OCI-LY1 (cell line): Measurements from ENCODE around the gene ACE.

Experiments
- H2AFZ ChIP-seq: fragments of 200-600 bp; sonication (generic), shearing (Covaris generic); 2 replicates; pipeline ENCODE4 v1.6.0; 2014; ENCODE audit warnings: antibody characterized with exemption, mild to moderate bottlenecking, low read length
- H3F3A ChIP-seq: fragments of 200-600 bp; sonication (generic), shearing (Covaris generic); 2 replicates; pipeline ENCODE4 v1.6.0; 2014; ENCODE audit warnings: mild to moderate bottlenecking, antibody characterized with exemption, low read length, moderate library complexity; ENCODE audit not compliant: insufficient read depth
- H3K27ac ChIP-seq: fragments of 200-600 bp; sonication (generic); 2 replicates; pipeline ENCODE4 v1.5.1; 2014; ENCODE audit warnings: low read length, mixed run types, mild to moderate bottlenecking, low read depth; ENCODE audit not compliant: poor library complexity, severe bottlenecking
- H3K27me3 ChIP-seq: fragments of 200-600 bp; sonication (generic); 2 replicates; pipeline ENCODE4 v1.6.0; 2014; ENCODE audit warnings: antibody characterized with exemption, mild to moderate bottlenecking, low read length, moderate library complexity; ENCODE audit not compliant: insufficient read depth
- H3K36me3 ChIP-seq: fragments of 200-600 bp; sonication (generic); 2 replicates; pipeline ENCODE4 v1.6.1; 2014; ENCODE audit warnings: mild to moderate bottlenecking, antibody characterized with exemption, low read length, moderate library complexity, mixed read lengths; ENCODE audit not compliant: insufficient read depth
- H3K4me1 ChIP-seq: fragments of 200-600 bp; sonication (generic); 2 replicates; pipeline ENCODE4 v1.5.1; 2014; ENCODE audit warnings: mild to moderate bottlenecking, low read length, moderate library complexity; ENCODE audit not compliant: insufficient read depth, severe bottlenecking
- H3K4me2 ChIP-seq: fragments of 200-600 bp; sonication (generic), shearing (Covaris generic); 2 replicates; pipeline ENCODE4 v1.6.1; 2014; ENCODE audit warnings: low read length
- H3K4me3 ChIP-seq: fragments of 200-600 bp; sonication (generic); 2 replicates; pipeline ENCODE4 v1.5.1; 2014; ENCODE audit warnings: low read length, low read depth, mild to moderate bottlenecking, mixed read lengths; ENCODE audit not compliant: poor library complexity, severe bottlenecking
- H3K79me2 ChIP-seq: fragments of 200-600 bp; shearing (Covaris generic); 2 replicates; pipeline ENCODE4 v1.6.1; 2016; ENCODE audit warnings: mixed run types, low read length, mixed read lengths; ENCODE audit not compliant: insufficient read depth
- H3K9ac ChIP-seq: fragments of 200-600 bp; sonication (generic), shearing (Covaris generic); 2 replicates; pipeline ENCODE4 v1.6.1; 2014; ENCODE audit warnings: mild to moderate bottlenecking, low read length, mixed read lengths
- H3K9me2 ChIP-seq: fragments of 200-600 bp; sonication (generic), shearing (Covaris generic); 2 replicates; pipeline ENCODE4 v1.6.1; 2014; ENCODE audit warnings: low read depth, mild to moderate bottlenecking, low read length, mixed read lengths
- H3K9me3 ChIP-seq: fragments of 200-600 bp; shearing (Covaris generic); 2 replicates; pipeline ENCODE4 v1.6.1; 2014; ENCODE audit warnings: low read length, mixed read lengths
- H4K20me1 ChIP-seq: fragments of 200-600 bp; sonication (generic), shearing (Covaris generic); 2 replicates; pipeline ENCODE4 v1.6.0; 2016; ENCODE audit warnings: mild to moderate bottlenecking, low read length; ENCODE audit not compliant: insufficient read depth
- EZH2 ChIP-seq: fragments of 200-600 bp; sonication (generic), shearing (Covaris generic); IDR thresholded peaks from 2 replicates; pipeline ENCODE4 v1.8.0; 2017; ENCODE audit warnings: borderline replicate concordance, mixed run types, mild to moderate bottlenecking, antibody characterized with exemption, low read length, moderate library complexity, mixed read lengths
- TF ChIP-seq, protein P1 (sequence below): fragments of 200-600 bp; sonication (generic), shearing (Covaris generic); IDR thresholded peaks from 2 replicates; pipeline ENCODE4 v1.5.1; 2017; ENCODE audit warnings: mild to moderate bottlenecking, antibody characterized with exemption, low read length, moderate library complexity, mixed read lengths

Gene ACE

GRCh38 chr17:63446753-63447470 is 29.9 kb upstream of the ACE start:
- peaks cover 5% of the 10 kb centered on the region; the same call in 1 of the 2 replicates for H3K27me3 ChIP-seq
- H3K4me2 ChIP-seq: peak overlapping the region; percentile 71
- peak overlapping the region; percentile 44; the same call in 1 of the 2 replicates for H3K9ac ChIP-seq
- H3K9me2 ChIP-seq: no peaks in the 10 kb centered on the region
- no peak overlapping the region for H3K27ac ChIP-seq
- H3K36me3 ChIP-seq: no peaks in the 10 kb centered on the region
- H3K79me2 ChIP-seq: no peaks in the 10 kb centered on the region
- H3K4me3 ChIP-seq: peak overlapping the region; percentile 60
- no peaks in the 10 kb centered on the region for H3K9me3 ChIP-seq
- H3F3A ChIP-seq: no peaks in the 10 kb centered on the region
- H3K4me1 ChIP-seq: peaks cover 13% of the 10 kb centered on the region
- H4K20me1 ChIP-seq: no peaks in the 10 kb centered on the region
- peak overlapping the region; percentile 41; the same call in 1 of the 2 replicates for H2AFZ ChIP-seq
- no peak for TF ChIP-seq EZH2
- TF ChIP-seq, protein P1, sequence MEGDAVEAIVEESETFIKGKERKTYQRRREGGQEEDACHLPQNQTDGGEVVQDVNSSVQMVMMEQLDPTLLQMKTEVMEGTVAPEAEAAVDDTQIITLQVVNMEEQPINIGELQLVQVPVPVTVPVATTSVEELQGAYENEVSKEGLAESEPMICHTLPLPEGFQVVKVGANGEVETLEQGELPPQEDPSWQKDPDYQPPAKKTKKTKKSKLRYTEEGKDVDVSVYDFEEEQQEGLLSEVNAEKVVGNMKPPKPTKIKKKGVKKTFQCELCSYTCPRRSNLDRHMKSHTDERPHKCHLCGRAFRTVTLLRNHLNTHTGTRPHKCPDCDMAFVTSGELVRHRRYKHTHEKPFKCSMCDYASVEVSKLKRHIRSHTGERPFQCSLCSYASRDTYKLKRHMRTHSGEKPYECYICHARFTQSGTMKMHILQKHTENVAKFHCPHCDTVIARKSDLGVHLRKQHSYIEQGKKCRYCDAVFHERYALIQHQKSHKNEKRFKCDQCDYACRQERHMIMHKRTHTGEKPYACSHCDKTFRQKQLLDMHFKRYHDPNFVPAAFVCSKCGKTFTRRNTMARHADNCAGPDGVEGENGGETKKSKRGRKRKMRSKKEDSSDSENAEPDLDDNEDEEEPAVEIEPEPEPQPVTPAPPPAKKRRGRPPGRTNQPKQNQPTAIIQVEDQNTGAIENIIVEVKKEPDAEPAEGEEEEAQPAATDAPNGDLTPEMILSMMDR: no peak

DNA sequence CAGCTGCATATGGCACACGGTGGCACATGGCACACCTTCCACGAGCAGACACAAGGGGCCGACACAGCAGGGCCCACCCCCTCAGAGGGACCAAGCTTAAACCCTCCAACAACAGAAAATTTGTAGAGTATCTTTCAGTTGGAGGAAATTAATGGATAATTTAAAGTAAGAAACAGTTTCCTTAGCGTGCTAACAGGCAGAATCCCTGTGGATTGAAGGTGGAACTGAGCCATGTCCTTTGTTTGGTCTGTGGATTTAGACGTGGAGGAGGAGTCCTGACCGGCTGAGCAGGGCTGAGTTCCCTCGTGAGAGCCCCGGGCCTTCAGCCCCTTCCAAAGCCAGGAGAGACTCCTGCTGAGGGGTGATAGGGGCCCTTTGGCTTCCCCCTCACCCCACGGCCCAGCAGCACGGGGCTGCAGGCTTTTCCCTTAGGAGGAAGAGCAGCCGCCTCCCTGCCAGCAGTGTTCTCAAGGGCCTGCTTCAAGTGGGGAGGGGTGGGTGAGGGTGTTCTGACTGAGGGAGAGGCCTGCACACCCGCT is 29.3 kb upstream of the ACE start:
- Histone ChIP-seq H3K9me3 (no peaks in the 10 kb centered on the region), H3K36me3 (no peaks in the 10 kb centered on the region), H3K27me3 (peaks cover 5% of the 10 kb centered on the region; the same call in 1 of the 2 replicates), H3F3A (no peaks in the 10 kb centered on the region), H3K79me2 (no peaks in the 10 kb centered on the region), H3K9me2 (no peaks in the 10 kb centered on the region), H3K4me1 (peaks cover 13% of the 10 kb centered on the region), H3K27ac (no peak overlapping the region), H3K9ac (no peak overlapping the region), H3K4me3 (no peak overlapping the region), H4K20me1 (no peaks in the 10 kb centered on the region), H3K4me2 (no peak overlapping the region), H2AFZ (no peak overlapping the region)
- TF ChIP-seq, protein P1: no peak
- no peak for TF ChIP-seq EZH2

DNA sequence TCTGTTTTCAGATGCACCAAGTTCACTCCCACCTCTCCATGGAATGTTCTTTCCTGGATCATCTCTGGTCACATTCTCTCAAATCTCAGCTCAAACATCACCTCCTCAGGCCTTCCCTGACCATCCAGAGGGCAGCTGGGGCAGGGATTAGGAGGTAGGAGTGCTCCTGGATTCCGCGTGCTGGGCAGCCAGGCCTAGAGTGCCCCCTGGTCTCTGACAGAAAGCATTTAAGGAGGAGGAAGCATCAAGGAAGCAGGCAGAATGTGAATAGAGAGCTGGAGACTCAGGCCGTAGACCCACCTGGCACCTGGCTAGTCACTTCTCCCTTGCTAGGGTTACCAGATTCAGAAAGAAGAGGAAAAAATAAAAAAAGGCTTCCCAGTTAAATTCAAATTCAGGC is 28.2 kb upstream of the ACE start:
- H4K20me1 ChIP-seq: no peaks in the 10 kb centered on the region
- H3K4me3 ChIP-seq: no peak overlapping the region
- H3K9me3 ChIP-seq: no peaks in the 10 kb centered on the region
- no peaks in the 10 kb centered on the region for H3K9me2 ChIP-seq
- peaks cover 5% of the 10 kb centered on the region; the same call in 1 of the 2 replicates for H3K27me3 ChIP-seq
- peaks cover 13% of the 10 kb centered on the region for H3K4me1 ChIP-seq
- H3K79me2 ChIP-seq: no peaks in the 10 kb centered on the region
- no peak overlapping the region for H3K4me2 ChIP-seq
- H3K27ac ChIP-seq: no peak overlapping the region
- H2AFZ ChIP-seq: no peak overlapping the region
- H3K36me3 ChIP-seq: no peaks in the 10 kb centered on the region
- TF ChIP-seq, protein P1: no peak
- TF ChIP-seq EZH2: no peak
- H3K9ac ChIP-seq: no peak overlapping the region
- H3F3A ChIP-seq: no peaks in the 10 kb centered on the region
